DOHH2 (cell line): Measurements from ENCODE around the gene TEKT5.

Experiments
- EZH2phosphoT487 ChIP-seq: fragments of 200-600 bp; sonication (generic); IDR thresholded peaks from 2 replicates; pipeline ENCODE4 v1.6.1; 2017; ENCODE audit warnings: borderline replicate concordance, mild to moderate bottlenecking, antibody characterized with exemption, low read length, moderate library complexity, mixed read lengths
- TF ChIP-seq, protein P1 (sequence below): fragments of 200-600 bp; sonication (generic); IDR thresholded peaks from one replicate; pipeline ENCODE4 v1.5.1; 2014; ENCODE audit warnings: antibody characterized with exemption, mild to moderate bottlenecking, low read depth, low read length; ENCODE audit not compliant: poor library complexity, severe bottlenecking

DNA sequence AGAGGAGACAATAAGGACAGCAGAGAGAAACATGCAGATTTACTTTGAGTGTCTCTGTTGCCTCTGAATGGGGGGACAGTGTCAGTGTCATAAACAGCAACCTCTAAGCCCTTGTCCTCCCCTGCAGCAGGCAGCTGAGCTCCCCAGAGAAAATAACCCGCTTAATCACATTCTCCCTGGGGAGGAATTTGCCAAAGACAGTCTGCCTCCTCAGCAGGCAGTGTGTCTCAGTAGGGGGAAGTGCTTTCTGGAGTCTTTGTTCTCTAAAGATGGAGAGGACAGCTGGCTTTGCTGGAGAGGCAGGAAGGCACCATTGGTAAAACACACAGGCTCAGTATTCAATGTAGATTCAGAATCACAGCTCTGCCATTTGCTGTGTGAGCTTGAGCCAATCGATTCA, 16.1 kb downstream of the TEKT5 start:
- TF ChIP-seq, protein P1, sequence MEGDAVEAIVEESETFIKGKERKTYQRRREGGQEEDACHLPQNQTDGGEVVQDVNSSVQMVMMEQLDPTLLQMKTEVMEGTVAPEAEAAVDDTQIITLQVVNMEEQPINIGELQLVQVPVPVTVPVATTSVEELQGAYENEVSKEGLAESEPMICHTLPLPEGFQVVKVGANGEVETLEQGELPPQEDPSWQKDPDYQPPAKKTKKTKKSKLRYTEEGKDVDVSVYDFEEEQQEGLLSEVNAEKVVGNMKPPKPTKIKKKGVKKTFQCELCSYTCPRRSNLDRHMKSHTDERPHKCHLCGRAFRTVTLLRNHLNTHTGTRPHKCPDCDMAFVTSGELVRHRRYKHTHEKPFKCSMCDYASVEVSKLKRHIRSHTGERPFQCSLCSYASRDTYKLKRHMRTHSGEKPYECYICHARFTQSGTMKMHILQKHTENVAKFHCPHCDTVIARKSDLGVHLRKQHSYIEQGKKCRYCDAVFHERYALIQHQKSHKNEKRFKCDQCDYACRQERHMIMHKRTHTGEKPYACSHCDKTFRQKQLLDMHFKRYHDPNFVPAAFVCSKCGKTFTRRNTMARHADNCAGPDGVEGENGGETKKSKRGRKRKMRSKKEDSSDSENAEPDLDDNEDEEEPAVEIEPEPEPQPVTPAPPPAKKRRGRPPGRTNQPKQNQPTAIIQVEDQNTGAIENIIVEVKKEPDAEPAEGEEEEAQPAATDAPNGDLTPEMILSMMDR: no peak
- TF ChIP-seq EZH2phosphoT487: no peak
